Calu3 (cell line): ENCODE results near the gene IL22RA1. TPM values are rescaled to one million over a fixed set of nuclear protein-coding genes. Genes with fewer than 3 reads are reported as not detected.

ENCODE experiments used
- BruUV-seq: library from RNA; stranded (reverse); fragments of 400-500 nt; replicated peaks from 2 replicates; lab custom pipeline; 2021; lab: Mats Ljungman, UMichigan
- CTCF ChIA-PET: fragments of 300-600 bp; sonication (Branson Sonifier 250); formaldehyde crosslinking; loops from one replicate; lab custom pipeline; 2022; ENCODE audit warnings: antibody characterized with exemption; lab: Charles Lee
- DNase-seq: peaks from one replicate; pipeline ENCODE4 v3.0.0; 2022
- H3K27ac Mint-ChIP-seq: one replicate; pipeline ENCODE4 v1.8.0; 2022; ENCODE audit warnings: mixed read lengths; ENCODE audit not compliant: unreplicated experiment
- H3K27me3 Mint-ChIP-seq: one replicate; pipeline ENCODE4 v1.8.0; 2022; ENCODE audit warnings: mixed read lengths; ENCODE audit not compliant: unreplicated experiment
- H3K36me3 Mint-ChIP-seq: one replicate; pipeline ENCODE4 v1.8.0; 2022; ENCODE audit warnings: mild to moderate bottlenecking, moderate library complexity, mixed read lengths; ENCODE audit not compliant: insufficient read depth, unreplicated experiment
- H3K4me1 Mint-ChIP-seq: one replicate; pipeline ENCODE4 v1.8.0; 2022; ENCODE audit warnings: mild to moderate bottlenecking, low read depth, mixed read lengths; ENCODE audit not compliant: unreplicated experiment
- H3K4me3 Mint-ChIP-seq: one replicate; pipeline ENCODE4 v1.8.0; 2022; ENCODE audit warnings: mild to moderate bottlenecking, low read depth, moderate library complexity, mixed read lengths; ENCODE audit not compliant: unreplicated experiment
- H3K9me3 Mint-ChIP-seq: one replicate; pipeline ENCODE4 v1.8.0; 2022; ENCODE audit warnings: low read depth, mixed read lengths; ENCODE audit not compliant: unreplicated experiment
- CTCF ChIP-seq: fragments of 200-600 bp; IDR thresholded peaks from one replicate; pipeline ENCODE4 v1.8.0; 2022; ENCODE audit warnings: antibody characterized with exemption; ENCODE audit not compliant: unreplicated experiment
- intact Hi-C: fragments of 100-400 bp; cut with micrococcal nuclease; formaldehyde crosslinking; loops from one replicate; pipeline ENCODE4 v1.10.0; 2022; ENCODE audit not compliant: unreplicated experiment
- total RNA-seq: library from RNA; stranded (reverse); gene quantifications from 2 replicates; pipeline ENCODE4 v1.2.3, GENCODE V29; 2022

Gene IL22RA1
- total RNA-seq, 1 experiment from 2014 or later: 1.3 TPM

GRCh38 chr1:24141311-24141997 is 1.5 kb downstream of the IL22RA1 start:
- Mint-ChIP-seq H3K36me3 (peaks cover 5% of the 10 kb centered on the region), H3K4me1 (peaks cover 12% of the 10 kb centered on the region), H3K9me3 (no peaks in the 10 kb centered on the region), H3K27me3 (no peaks in the 10 kb centered on the region), H3K27ac (no peak overlapping the region), H3K4me3 (no peak overlapping the region)
- CTCF ChIA-PET: no interaction called here
- intact Hi-C loops: loop anchor here (10.0 kb wide), 1 partner anchor 337 kb away; the partner anchor contains the start of gene GALE
- no peak for DNase-seq
- no TSS peak for BruUV-seq
- TF ChIP-seq CTCF: no peak

- intact Hi-C loops: loop anchor here (10.0 kb wide), 1 partner anchor 336 kb away; the partner anchor contains the start of gene GALE
- peaks cover 5% of the 10 kb centered on the region for H3K36me3 Mint-ChIP-seq
- DNase-seq: no peak
- no peak overlapping the region for H3K4me3 Mint-ChIP-seq
- H3K9me3 Mint-ChIP-seq: no peaks in the 10 kb centered on the region
- H3K27me3 Mint-ChIP-seq: no peaks in the 10 kb centered on the region
- CTCF ChIA-PET: no interaction called here
- H3K4me1 Mint-ChIP-seq: peaks cover 12% of the 10 kb centered on the region
- no peak for TF ChIP-seq CTCF
- no TSS peak for BruUV-seq
- H3K27ac Mint-ChIP-seq: no peak overlapping the region
Measured at GRCh38 chr1:24140741-24141181, 2.2 kb downstream of the IL22RA1 start.

DNA sequence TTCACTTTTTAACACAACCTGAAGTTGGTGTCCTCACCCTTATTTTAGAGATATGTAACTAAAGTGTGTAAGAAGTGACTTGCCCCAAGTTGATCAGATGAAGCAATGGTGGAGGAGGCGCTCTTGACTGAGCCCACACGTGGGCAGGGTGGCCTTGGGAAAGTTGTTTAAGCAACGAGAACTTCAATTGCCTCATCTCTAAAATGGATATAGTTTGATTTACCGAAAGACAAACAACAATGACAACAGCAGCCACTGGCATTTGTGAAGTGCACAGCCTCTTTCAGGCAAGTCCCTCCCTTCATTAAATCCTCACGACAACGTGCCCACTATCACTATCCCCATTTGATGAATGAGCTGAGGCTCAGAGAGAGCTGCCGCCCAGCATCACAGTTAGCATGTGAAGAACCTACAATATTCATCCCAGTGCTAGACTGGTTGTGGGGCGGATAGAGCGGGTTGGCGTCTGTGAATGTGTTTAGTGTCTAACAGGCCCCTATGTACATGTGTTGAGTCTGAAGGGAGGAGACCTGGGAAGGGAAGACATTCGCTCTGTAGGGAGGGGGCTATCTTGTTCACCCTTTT is 3.0 kb downstream of the IL22RA1 start:
- CTCF ChIA-PET: no interaction called here

GRCh38 chr1:24139222-24139489 is 3.8 kb downstream of the IL22RA1 start:
- H3K9me3 Mint-ChIP-seq: no peaks in the 10 kb centered on the region
- H3K4me1 Mint-ChIP-seq: peaks cover 7% of the 10 kb centered on the region
- H3K27ac Mint-ChIP-seq: no peak overlapping the region
- H3K36me3 Mint-ChIP-seq: peaks cover 5% of the 10 kb centered on the region
- intact Hi-C loops: no loop called here
- CTCF ChIA-PET: no interaction called here
- no peak overlapping the region for H3K4me3 Mint-ChIP-seq
- H3K27me3 Mint-ChIP-seq: no peaks in the 10 kb centered on the region
- DNase-seq: no peak
- TF ChIP-seq CTCF: no peak
- no TSS peak for BruUV-seq

More for the DNA sequence above, 3.0 kb downstream of the IL22RA1 start:
- no peaks in the 10 kb centered on the region for H3K9me3 Mint-ChIP-seq
- intact Hi-C loops: loop anchor here (10.0 kb wide), 1 partner anchor 335 kb away; the partner anchor contains the start of gene GALE
- peaks cover 5% of the 10 kb centered on the region for H3K36me3 Mint-ChIP-seq
- no peak for DNase-seq
- H3K27ac Mint-ChIP-seq: no peak overlapping the region
- no TSS peak for BruUV-seq
- no peak overlapping the region for H3K4me3 Mint-ChIP-seq
- no peak for TF ChIP-seq CTCF
- H3K27me3 Mint-ChIP-seq: no peaks in the 10 kb centered on the region
- peaks cover 12% of the 10 kb centered on the region for H3K4me1 Mint-ChIP-seq
